Left colon (tissue), 2 donors: ENCODE data around the gene CCN5. TPM values are rescaled to one million over a fixed set of nuclear protein-coding genes. Genes with fewer than 3 reads are reported as not detected.
"Not testable (repeated sequence)": the region's sequence is repeated elsewhere in the genome, so short reads cannot be mapped to it uniquely, and the experiment has no call there.

Experiments used
- ATAC-seq: fragments of 200-7000 bp; cut with Tn5 transposase; one replicate; pipeline ENCODE4 v1.9.1; 2020; ENCODE audit warnings: mild to moderate bottlenecking, moderate library complexity
- DNase-seq, 2 donors: peaks; one replicate each; pipeline ENCODE4 v3.0.0-alpha.2; 2020
- intact Hi-C, 2 donors: fragments of 100-400 bp; cut with DNase I in 1 of 2; cut with micrococcal nuclease in 1 of 2; formaldehyde crosslinking; loops; one replicate each; pipeline versions ENCODE4 v1.11.2 to v1.14.0; 2022; cut with DNase I, micrococcal nuclease
- total RNA-seq, 2 donors: library from RNA; stranded (reverse); fragmentation: NEBNext Ultra II Directional; extraction: Animal tissue kit (Norgen Biotek cat#: 25700); gene quantifications; one replicate each; pipeline ENCODE4 v1.2.1, GENCODE V29; 2021
- donor health status: DM: no; HTN: no; CAD: no.
- donor health status: DM: yes; HTN: yes; CAD: no.

The CCN5 gene
- total RNA-seq, 2 donors from 2014 or later, result 2.8 to 9.4 TPM

DNA sequence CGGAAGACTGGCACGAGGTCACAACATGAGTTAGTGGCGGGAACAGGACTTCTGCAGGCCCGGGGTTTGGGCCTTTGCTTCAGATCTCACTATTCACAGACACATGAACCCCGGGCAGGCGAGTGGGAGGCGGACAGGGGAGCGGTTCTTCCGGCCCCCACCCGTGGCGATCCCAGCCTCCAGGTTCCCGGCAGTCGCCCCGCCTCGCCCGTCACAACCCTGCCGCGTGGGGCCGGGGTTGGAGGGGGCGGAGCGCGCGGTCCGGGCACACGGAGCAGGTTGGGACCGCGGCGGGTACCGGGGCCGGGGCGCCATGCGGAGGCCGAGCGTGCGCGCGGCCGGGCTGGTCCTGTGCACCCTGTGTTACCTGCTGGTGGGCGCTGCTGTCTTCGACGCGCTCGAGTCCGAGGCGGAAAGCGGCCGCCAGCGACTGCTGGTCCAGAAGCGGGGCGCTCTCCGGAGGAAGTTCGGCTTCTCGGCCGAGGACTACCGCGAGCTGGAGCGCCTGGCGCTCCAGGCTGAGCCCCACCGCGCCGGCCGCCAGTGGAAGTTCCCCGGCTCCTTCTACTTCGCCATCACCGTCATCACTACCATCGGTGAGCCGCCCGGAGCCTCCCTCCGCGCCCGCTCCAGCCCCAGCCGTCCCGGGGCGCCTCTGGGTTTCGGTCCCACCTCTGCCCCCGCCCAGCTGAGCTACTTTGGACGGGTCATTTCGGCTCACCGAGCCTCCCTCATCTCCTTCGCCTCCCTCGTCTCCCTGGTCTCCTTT, 30.6 kb downstream of the CCN5 start, which contains the start of gene KCNK15:
KCNK15 (plus strand) TSS at position 268 of the 769 bp plus-strand sequence; CDS start at position 314, 46 bp downstream.
- intact Hi-C loops, result loop anchor here in 1 of 2 donors (5.0 kb wide), 1 partner anchor 122 kb away; no protein-coding TSS in a partner anchor
- ATAC-seq (peak; percentile 71), DNase-seq (peak in 1 of 2 donors; percentile 35)

DNA sequence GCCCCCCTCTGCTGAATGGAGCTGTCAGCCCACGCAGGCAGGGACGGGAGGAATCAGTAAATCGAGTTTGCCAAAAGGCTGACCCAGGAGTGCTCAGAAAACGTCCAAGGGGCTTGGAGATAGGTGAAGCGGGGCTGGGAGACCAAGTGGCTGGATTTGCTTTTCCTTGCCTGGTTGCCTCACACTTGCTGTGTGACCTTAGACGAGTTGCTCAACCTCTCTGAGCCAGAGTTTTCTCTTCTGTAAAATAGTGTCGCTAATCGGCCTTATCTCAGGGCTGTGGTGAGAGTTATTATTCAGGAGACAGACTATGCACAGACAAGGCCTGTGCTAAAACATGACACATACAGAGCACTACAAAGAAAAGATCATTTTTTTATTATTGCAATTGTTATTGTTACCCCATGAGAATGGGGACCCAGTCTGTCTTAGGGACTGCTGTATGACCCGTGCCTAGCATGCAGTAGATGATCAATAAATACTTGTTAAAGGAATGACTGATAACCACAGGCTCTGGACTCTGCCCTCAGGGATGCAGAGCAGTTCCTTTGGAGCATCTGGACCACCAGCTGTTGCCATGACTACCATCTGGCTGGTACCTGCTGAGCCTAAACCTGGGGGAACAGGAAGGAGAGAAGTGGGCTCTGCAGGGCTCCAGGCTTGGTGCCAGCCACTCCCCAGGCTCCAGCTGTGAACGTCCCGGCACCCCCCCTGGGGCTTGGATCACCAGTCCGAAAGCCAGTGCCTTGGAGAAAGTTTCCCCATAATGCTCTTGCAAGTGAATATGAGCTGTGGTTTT, 31.4 kb downstream of the CCN5 start:
- no peak for DNase-seq
- intact Hi-C loops, result loop anchor here in 1 of 2 donors (5.0 kb wide), 1 partner anchor 121 kb away; no protein-coding TSS in a partner anchor
- ATAC-seq, result no peak

DNA sequence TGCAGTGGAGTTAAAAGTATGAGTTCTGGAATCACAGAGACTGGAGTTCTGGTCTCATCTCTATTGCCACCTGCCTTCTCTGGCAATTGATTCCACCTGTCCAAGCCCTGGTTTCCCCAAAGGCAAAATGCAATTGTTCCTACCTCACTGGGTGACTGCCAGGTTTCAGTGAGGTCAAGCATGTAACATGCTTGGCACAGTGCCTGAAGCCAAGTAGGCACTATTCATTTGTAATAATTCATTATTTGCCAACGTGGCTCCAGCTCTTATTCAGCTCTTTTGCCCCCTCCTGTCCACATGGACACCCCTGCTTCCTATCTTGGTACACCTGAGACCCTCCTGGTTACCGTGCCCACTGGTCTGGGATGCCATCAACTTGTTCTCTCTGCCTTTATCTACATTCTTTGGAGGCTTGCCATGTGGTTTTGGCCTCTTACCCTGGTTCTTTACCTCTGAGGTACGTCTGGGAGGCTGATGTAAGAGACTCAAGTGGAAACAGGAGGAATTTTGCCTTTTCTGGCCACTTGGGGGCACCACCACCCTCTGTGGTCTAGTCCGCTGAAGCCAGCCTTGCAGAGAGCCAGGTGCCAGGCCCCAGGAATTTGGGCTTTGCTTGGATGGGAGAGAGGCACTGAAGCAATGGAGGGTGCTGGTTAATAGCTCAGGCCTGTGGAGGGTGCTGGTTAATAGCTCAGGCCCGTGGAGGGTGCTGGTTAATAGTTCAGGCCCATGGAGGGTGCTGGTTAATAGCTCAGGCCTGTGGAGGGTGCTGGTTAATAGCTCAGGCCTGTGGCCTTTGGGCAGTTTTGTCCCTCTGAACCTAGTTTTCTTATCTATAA, 32.2 kb downstream of the CCN5 start:
- intact Hi-C loops, result loop anchor here in 1 of 2 donors (5.0 kb wide), 1 partner anchor 120 kb away; no protein-coding TSS in a partner anchor
- ATAC-seq (peak; percentile 81), DNase-seq (peak; percentile 57 to 83)

DNA sequence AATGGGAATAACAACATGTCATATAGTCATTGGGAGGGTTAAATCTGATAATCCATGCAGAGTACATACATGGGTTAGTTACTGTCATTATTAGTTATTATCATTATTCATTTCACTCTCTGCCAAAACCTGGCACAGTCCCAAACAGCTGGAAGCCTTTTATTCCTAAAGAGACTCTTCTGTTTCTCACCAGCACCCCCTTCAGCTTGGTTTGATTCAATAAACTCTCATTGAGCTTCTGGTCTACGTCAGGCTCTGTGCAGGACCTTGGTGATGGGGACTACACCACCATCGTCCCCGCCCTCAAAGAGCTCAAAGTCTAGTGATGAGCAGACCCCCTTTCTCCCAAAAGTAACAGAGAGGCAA, 32.8 kb downstream of the CCN5 start:
- DNase-seq (no peak), ATAC-seq (no peak)
- intact Hi-C loops, result loop anchor here in 1 of 2 donors (5.0 kb wide), 1 partner anchor 119 kb away; no protein-coding TSS in a partner anchor

DNA sequence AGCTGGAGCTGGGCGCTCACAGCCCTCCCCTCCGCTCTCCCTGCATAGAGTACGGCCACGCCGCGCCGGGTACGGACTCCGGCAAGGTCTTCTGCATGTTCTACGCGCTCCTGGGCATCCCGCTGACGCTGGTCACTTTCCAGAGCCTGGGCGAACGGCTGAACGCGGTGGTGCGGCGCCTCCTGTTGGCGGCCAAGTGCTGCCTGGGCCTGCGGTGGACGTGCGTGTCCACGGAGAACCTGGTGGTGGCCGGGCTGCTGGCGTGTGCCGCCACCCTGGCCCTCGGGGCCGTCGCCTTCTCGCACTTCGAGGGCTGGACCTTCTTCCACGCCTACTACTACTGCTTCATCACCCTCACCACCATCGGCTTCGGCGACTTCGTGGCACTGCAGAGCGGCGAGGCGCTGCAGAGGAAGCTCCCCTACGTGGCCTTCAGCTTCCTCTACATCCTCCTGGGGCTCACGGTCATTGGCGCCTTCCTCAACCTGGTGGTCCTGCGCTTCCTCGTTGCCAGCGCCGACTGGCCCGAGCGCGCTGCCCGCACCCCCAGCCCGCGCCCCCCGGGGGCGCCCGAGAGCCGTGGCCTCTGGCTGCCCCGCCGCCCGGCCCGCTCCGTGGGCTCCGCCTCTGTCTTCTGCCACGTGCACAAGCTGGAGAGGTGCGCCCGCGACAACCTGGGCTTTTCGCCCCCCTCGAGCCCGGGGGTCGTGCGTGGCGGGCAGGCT, 35.1 kb downstream of the CCN5 start:
- no peak for DNase-seq
- no peak for ATAC-seq
- intact Hi-C loops, result no loop called here

DNA sequence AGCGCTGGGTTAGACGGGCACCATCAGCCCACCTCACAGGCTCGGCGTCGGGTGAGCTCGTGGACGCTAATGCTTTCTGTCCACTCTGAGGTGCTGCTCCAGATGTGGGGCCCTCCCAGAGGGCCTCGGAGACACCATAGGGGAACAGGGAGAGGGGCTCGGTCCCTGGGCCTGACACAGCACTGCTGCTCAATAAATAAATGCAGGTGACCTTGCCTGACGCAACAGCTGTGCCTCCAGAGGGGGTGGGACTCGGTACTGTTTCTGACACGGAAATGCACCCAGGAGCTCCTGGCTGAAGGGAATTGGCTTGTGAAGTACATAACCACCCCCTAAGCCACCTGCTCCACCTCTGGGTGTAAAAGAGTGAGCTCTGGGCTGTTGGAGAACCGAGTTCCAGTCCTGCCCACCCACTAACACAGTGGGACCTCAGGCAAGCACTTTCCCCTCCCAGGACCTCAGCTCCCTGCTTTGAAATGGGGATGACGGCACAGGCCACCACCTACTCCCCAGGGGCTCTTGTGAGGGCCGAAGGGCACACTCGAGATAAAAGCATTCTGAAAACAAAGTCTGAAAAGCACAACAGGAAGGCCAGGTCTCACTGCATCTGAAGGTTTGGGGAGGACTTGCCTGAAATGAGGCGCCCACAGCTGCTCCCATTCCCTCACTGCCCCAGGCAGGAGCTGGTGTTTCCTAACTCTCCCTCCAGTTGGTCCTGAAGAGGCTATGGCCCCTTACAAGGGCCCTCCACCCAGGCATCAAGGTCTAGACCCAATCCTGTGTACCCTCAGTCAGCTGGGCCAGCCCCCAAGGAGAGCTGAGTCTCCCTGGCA, 37.1 kb downstream of the CCN5 start:
- intact Hi-C loops, result no loop called here
- DNase-seq (no peak), ATAC-seq (no peak)

DNA sequence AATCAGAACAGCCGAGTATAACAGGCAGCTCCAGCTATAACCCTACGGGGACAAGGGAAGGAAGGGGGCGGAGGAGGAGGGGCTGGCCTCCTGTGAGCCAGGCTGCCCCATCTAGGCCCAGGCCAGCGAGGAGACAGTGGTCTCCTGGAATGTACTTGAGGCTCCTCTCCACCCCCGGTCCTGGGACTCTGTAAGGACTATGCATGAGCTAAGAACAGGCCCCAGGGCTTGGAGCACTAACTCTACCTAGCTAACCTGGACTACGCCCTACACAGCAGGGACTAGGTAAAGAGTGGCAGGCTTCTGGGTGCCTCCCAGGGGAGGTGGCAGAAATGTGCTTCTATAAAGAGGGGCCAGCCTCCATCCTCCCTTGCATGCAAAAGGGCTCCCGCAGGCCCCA, 39.4 kb downstream of the CCN5 start:
- intact Hi-C loops, result no loop called here
- no peak for DNase-seq
- no peak for ATAC-seq

DNA sequence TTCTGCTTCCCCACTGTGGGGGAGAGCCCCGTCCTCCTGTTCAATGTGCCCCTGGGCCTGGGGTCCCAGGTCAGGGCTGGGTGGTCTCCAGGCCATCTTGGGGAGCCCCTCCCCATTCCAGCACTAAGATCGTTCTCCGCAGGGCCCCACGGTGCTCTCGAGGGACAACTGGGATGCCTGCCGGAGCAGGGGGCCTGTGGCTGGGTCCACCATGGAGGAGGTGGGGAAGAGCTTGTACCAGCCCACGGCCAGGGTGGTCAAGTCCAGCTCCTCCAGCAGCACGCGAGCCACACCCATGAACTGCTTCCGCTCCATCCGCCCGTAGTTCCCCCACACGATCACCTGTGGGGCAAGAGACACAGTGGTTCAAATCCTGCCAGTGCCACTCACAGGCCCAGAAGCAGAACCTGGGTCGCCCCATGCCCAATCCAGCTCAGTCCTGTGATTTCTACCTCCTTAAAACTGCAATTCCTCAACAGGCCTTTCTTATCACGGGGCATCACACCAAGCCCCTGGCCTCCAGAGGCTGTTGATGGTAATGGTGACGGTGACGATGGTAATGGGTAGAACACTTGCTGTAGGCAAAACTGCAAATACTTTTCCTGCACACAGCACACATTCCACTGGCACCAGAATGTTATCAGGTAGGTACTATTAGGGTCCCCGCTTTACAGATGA, 41.0 kb downstream of the CCN5 start:
- intact Hi-C loops, result no loop called here
- no peak for ATAC-seq

DNA sequence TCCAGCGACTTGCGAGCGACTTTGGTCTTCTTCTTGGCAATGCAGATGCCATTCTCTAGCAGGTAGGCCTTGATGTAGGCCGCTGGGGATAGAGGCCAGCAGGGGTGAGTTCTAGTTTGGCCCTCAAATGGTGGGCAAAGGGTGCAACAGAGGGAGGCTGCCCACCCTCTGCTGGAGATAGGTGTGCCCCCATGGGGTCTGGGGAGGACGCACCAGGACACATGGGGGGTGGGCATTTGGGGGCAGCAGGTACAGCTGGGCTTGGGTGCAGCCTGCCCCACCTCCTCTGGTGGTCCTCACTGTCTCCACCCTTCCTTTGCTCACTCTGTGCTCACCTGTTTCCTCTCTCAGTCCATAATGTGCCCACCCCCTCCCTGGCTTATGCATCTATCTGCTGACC, 41.8 kb downstream of the CCN5 start:
- ATAC-seq (no peak), DNase-seq (no peak)
- intact Hi-C loops, result no loop called here

More for the DNA sequence above, 41.0 kb downstream of the CCN5 start:
- no peak for DNase-seq

DNA sequence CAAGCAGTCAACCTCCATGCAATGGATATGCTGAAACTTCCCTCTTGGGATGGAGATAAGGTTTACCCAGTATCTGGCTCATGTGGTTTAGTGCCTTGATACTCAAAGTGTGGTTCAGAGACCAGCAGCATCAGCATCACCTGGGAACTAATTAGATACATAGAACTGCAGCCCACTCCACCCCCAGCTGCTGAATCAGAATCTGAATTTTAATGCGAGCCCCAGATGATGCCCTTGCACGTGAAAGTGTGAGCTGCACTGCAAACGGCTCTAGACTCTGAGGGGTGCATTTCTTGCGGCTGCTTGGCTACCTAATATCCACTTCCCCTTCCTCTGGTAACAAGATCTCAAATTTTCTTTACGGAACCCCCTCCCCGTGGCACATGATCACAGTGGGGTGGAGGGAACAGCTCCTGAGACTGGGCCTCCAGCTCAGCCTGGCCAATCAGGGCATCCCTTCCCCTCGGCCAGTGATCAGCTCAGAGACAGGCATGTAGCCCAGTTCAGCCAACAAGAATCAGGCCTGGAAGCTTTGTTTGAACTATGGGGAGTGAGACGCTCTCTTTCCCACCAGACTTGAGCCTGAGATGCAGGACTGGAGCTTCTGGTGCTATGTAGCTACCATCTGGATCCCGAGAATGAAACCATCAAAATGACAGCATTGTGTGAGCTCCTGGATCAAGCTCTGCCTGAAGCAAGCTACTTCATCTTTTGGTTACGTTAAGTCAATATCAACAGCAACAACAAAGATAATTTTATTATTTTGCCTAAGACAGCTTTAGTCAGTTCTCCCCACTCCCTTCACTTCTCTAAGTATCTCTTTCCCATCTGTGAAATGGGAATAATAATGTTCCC, 43.3 kb downstream of the CCN5 start:
- DNase-seq (no peak), ATAC-seq (no peak)
- intact Hi-C loops, result no loop called here

DNA sequence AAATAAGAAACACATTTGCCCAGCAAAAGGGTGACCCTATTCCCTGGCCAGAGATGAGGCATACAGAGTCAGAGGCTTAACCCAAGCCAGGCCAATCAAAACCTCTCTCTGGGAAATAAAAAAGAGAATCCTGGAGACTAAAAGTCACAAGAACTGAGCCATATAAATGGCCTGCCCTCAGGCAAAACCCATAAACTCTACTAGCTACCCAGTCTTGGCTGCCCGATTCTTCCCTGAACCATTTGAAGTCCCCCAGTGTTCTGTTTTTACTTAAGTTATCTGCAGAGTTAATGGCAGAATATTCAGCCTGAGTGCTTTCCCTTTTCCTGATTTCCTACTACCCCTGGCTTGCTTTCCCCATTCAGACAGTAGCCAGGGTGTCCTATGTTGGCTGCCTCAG, 44.4 kb downstream of the CCN5 start:
- ATAC-seq (no peak), DNase-seq (no peak)
- intact Hi-C loops, result no loop called here

DNA sequence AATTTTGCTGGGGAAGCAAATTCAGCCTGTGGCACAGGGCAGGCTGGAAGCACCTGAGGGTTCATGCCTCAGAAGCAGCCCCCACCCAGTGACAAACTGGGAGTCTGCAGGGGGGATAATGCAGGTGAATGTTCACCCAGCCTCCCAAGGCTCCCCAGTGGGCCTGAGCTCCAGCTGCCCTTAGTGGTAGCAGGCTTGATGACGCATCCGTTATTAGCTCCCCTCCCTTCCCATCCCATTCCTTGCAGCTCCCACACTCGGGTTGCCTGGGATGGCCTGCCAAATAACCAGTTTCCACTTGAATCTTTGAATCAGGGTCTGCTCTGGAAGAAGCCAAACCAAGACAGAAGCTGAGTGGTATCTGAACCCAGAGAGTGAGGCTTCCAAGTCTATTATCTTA, 46.3 kb downstream of the CCN5 start:
- ATAC-seq, result no peak
- intact Hi-C loops, result no loop called here
- DNase-seq, result no peak

DNA sequence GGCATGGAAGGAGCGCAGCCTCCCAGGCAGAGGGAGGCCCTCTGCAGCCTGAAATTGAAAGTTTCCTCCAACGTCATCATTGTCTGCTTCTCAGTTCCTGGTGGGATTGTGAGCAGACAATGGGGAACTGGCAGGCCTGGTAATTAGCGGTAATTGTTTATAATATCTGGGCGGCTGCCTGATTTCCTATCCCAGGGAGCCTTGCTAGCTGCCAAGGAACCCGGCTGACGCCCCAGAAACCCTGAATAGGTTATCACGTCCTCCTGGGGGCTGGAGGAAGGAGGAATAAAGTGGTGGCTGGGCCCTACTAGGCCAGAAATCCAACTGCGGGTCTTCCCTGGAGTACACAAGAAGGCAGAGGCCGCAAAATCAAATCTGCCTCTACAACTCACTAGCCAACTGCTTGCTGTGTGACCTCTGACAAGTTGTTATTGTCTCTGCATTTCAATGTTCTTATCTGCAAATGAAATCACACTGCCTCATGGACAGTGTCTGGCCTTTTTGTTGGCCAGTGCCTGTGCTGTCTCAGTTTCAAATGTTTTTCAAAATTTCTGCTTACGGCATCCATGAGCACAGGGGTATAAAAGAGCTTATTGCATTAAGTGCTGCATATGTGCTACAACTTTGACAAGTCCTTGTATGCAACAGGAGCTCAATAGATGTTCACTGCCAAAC, 47.4 kb downstream of the CCN5 start:
- intact Hi-C loops, result no loop called here
- ATAC-seq, result no peak
- no peak for DNase-seq

DNA sequence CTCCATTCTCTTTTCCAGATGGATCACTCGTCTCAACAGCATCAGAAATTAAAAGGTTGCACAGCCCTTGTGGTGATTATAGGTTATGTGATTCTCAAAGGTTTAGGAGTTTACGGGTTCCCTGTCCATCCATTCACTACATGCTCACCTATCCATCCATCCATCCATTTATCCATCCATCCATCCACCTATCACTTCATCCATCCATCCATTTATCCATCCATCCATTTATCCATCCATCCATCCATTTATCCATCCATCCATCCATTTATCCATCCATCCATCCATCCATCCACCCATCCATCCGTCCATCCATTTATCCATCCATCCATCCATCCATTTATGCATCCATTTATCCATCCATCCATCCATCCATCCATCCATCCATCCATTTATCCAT, 48.6 kb downstream of the CCN5 start:
- intact Hi-C loops, result not testable (repeated sequence)

DNA sequence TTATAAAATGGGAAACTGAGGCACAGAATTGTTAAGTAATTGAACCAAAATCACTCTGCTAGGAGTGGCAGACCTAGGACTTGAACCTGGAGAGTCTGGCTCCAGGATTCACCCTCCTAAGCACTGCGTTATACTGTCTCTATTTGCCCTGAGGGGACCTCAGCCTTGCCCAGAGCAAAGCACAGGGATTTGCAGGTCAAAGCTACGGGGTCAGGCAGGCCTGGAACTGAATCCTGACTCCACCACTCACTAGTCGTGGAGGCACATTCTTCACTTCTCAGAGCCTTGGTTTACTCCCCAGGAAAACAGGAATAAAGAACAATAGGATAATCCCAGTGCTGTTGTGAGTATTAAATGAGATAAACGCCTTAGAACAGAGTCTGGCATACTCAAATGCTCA, 49.9 kb downstream of the CCN5 start:
- intact Hi-C loops, result no loop called here
- ATAC-seq (no peak), DNase-seq (no peak)

More for the DNA sequence above, 48.6 kb downstream of the CCN5 start:
- not testable (repeated sequence) for DNase-seq, ATAC-seq
